G401 (cell line): Measurements from ENCODE around the gene GPR84. TPM values are rescaled to one million over a fixed set of nuclear protein-coding genes. Genes with fewer than 3 reads are reported as not detected.

Source experiments
- DNase-seq: peaks from one replicate; pipeline ENCODE4 v3.0.0-alpha.2; 2015; ENCODE audit warnings: low spot score
- in situ Hi-C: cut with HindIII; loops from 2 replicates; pipeline ENCODE4 v1.10.0; 2016; ENCODE audit warnings: low sequenced_read_pairs, mixed read lengths
- total RNA-seq: library from RNA; depleted of rRNA; stranded (reverse); fragments of >200 nt; shearing (Covaris generic); gene quantifications from 2 replicates; pipeline ENCODE4 v1.2.3, GENCODE V29; 2014; rRNA removed

The GPR84 gene
- total RNA-seq: 1.0 TPM in 1 of 2 replicates, not detected in the other

GRCh38 chr12:54364413-54364812 lies at the start of gene GPR84:
GPR84 (minus strand) TSS chr12:54364486; CDS start chr12:54363851, 635 bp downstream.
- in situ Hi-C loops: loop anchor here (25.0 kb wide), 1 partner anchor 152 kb away; no protein-coding TSS in a partner anchor

DNA sequence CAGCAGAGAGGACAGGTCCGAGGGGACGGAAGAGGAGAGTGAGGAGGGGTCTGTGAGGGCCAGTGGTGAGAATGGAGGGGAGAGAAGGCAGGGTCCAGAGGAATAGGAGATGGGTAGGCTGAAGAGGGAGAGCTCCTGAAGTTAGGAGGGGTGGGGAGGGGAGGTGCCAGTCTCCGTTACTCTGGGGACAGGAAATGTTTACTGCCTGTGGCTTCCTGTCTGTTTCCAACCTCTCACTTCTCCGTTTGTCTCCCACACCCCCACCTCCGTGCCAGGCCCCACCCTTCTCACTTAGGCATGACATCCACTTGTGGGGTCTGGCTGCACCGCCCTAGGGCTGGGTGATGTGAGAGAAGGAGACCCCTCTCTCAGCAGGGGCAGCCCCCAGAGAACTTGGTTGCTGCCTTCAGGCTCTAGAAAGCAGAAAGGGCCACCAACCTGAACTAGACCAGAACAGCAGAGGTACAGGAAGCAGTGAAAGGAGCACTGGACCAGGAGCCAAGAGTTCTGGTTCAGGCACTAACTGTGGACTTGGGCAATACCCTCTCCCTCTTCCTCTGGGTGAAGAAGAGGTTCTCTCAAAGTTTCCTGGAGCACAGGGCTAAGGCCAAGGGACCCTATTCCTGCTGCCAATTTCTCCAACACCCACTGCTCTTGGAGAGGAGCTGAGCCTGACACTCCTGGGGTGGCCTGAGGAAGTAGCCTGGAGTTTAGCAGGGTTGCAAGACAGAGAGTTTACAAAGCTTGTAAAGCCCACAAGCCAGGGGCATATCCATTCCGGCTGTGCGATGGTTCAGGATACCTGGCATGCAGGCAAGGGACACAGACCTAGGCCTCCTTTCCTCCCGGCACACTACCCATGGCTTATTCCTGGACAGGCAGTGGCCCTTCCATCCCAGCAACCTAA lies 49.3 kb upstream of the GPR84 start:
- in situ Hi-C loops: no loop called here
- no peak for DNase-seq

More at GRCh38 chr12:54364413-54364812, at the start of gene GPR84:
- DNase-seq: no peak

DNA sequence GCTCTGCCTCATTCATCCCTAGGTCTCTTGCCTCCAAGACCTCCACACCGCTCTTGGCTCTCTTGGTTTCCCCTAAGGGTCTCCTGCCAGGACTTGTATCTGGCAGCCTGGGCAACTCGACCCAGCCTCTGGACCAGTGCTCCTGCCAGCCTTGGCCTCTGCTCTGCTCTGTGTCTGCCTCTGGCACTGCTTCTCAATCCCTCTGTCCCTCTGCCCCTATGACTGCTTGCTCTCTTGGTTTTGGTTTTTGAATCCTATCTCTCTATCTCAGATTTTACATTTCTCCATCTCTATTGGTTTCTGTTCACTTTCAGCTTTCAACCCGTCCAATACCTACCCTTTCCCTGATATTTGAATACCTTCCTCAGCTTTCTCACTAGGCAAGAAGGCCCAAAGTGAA lies 48.5 kb upstream of the GPR84 start:
- DNase-seq: no peak
- in situ Hi-C loops: no loop called here

- no peak for DNase-seq
- in situ Hi-C loops: no loop called here
Measured at GRCh38 chr12:54412348-54412747, 48.1 kb upstream of the GPR84 start.

DNA sequence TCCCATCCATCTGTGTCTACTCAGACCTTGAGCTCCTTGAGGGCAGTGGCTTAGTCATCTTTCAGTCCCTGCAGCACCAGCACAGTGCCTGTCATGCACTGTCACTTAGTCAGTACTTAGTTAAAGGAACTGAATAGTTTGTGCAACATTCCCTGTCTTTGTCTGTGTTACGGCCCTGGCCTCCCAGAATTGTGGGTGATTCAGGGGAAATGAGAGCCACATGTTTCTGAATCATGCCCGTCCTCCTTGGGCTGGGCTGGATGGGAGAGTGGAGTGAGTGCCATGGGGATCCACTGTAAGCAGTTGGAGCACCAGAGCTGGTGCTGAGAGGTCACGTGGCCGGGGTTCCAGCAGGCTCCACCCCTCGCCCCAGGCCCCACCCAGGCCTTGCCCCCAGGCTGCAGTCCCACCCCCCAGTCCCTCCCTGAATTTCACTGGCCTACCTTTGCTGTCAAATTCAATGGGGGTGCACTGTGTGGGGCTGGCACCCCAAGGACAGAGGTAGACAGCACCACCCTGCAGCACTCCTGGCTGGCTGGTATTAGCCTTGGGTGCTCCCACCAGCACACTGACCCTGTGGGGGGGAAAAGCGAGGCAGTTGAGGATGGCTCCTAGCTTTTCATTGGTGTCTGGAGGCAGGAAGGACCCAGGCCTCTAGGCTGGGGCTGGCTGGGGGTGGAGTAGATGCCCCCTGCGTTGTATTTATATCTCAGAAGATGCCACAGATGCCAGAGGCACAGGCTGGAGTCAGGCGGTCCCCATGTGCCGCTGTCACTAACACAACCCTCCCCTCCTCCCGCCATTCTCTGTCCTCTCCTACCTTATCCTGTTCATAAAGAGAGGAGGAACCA lies 47.3 kb upstream of the GPR84 start:
- in situ Hi-C loops: no loop called here
- no peak for DNase-seq

GRCh38 chr12:54409267-54409666 lies 45.0 kb upstream of the GPR84 start:
- in situ Hi-C loops: no loop called here
- DNase-seq: no peak

GRCh38 chr12:54407183-54407905 lies 43.1 kb upstream of the GPR84 start:
- in situ Hi-C loops: no loop called here
- no peak for DNase-seq

DNA sequence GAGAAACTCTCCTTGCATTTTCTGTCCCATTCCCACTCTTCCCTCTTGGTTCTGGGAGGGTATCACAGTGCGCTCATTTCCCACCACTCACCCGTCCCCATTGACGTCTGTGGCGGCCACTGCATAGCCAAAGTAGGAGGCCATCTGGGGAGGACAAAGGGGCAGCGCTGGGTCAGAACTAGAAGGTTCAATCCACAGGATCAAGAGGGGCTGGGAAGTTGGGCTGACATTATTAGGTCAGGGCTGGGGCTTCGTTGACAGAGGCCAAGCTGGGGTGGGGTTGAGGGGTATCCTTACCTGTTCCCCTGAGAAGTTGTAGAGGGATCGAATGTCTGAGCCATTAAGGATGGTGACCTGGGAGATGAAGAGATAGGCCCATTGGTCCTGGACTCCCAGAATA lies 41.3 kb upstream of the GPR84 start:
- in situ Hi-C loops: no loop called here
- no peak for DNase-seq

DNA sequence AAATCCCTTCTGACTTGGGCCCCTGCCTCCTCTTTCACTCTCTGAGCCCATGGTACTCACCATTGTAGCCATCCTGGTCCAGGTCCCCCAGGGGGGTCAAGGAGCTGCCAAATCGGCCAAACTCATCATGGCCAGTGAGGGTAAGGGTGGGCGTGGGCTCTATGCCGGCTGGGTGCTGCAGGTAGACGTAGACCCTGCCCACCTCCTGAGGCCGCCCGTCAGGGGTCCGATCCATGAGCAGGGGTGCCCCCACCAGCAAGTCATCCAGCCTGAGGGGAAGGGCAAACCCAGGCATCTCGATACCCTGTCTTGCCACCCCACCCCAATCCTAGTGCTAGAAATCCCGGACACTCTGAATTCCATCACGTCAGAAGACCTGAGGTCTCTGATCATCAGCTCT lies 40.8 kb upstream of the GPR84 start:
- no peak for DNase-seq
- in situ Hi-C loops: no loop called here

- in situ Hi-C loops: no loop called here
- DNase-seq: peak; percentile 42
Measured at GRCh38 chr12:54404061-54405004, 40.0 kb upstream of the GPR84 start.

DNA sequence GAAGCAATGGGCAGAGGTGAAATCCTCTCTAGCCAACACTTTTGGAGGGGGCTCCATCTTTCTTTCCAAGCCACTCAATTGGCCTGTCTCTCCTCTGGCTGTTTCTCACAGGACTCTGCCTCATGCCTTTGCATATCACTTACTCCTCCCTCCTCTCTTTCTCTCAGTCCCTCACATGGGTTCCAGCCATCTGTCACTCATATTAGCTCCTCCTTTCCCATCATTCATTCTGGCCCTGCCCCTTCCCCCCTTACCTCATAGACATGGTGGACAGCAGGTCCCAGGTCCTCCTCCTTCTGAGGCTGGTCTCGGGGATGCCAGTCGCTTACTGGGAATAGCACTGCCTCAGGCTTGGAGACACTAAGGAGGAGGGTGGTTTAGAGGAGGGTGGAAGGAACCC lies 36.8 kb upstream of the GPR84 start:
- in situ Hi-C loops: no loop called here

GRCh38 chr12:54398995-54399793 lies 34.9 kb upstream of the GPR84 start:
- in situ Hi-C loops: loop anchor here (10.0 kb wide), 1 partner anchor 56 kb away; no protein-coding TSS in a partner anchor
- DNase-seq: peak; percentile 89

More for the DNA sequence above, 36.8 kb upstream of the GPR84 start:
- DNase-seq: no peak

DNA sequence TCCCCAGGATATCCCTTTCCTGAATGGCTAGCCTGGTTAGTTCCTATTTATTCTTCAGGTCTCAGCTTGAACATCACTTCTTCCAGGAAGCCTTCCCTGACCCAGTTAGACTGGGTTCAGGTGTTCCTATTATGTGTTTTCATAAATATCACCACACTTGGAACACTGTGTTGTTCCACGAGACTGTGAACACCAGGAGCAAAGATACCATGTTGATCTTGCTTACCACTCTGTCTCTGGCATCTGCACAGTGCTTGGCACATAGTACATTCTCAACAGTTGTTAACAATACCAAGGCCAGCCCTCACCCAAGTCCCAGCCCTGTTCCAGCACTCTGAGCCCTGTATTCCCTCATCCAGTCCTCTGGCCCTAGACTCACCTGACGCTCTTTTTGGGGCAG lies 33.9 kb upstream of the GPR84 start:
- no peak for DNase-seq
- in situ Hi-C loops: loop anchor here (10.0 kb wide), 1 partner anchor 57 kb away; no protein-coding TSS in a partner anchor

DNA sequence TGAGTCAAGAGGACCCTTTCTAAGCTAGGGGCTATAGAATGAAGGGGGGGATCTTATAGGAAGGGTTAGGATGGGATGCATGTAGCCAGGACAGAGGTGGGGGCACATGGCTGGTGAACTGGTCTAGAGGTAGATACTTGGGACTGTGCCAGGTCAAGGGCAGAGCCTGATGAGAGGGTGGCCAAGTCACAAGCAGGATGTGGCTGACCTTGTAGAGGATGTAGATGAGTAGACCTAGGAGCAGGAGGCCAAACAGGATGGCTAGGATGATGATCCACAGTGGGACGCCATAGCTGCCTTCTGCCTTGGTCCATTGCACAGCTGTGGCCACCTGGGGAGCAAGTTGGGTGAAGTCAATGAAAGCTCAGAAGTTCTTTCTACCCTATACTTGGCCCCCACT lies 32.9 kb upstream of the GPR84 start:
- no peak for DNase-seq
- in situ Hi-C loops: loop anchor here (10.0 kb wide), 1 partner anchor 58 kb away; no protein-coding TSS in a partner anchor

DNA sequence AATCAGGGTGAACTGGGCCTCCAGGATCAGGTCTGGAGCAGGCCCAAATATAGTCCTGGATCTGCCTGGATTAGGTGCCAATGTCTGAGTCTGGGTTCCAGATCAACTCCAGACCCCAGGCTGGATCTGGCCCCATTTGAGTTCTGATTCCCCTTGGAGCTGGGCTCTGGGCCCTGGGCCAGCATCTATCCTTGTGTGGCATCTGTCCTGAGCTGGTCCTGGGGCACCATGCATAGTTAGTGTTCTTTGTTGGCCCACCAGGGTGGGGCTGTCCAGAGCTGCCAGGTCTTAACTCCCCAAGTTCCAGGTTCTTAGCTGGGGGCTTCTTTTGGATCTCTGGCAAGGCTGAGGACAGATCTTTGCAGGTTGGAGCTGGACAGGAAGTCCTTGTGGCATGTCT lies 31.3 kb upstream of the GPR84 start:
- DNase-seq: no peak
- in situ Hi-C loops: loop anchor here (10.0 kb wide), 1 partner anchor 59 kb away; no protein-coding TSS in a partner anchor

- in situ Hi-C loops: loop anchor here (10.0 kb wide), 1 partner anchor 60 kb away; no protein-coding TSS in a partner anchor
- DNase-seq: no peak
Measured at GRCh38 chr12:54394986-54395385, 30.7 kb upstream of the GPR84 start.

- DNase-seq: peak; percentile 67
- in situ Hi-C loops: loop anchor here (10.0 kb wide), 1 partner anchor 61 kb away; no protein-coding TSS in a partner anchor
Measured at GRCh38 chr12:54394281-54394719, 30.0 kb upstream of the GPR84 start.
